NCI-H2107 treated with DMSO at 0.1 percent for 48 hours (cell line): Measurements from ENCODE around the gene KRTAP1-5.
"Not testable (repeated sequence)": the region's sequence is repeated elsewhere in the genome, so short reads cannot be mapped to it uniquely, and the experiment has no call there.

Experiments
- DNase-seq: peaks from one replicate; lab custom pipeline; 2025; ENCODE audit not compliant: unreplicated experiment; lab: John Stamatoyannopoulos, UW

Gene KRTAP1-5

GRCh38 chr17:41026715-41027471 lies at the start of gene KRTAP1-5:
Gene KRTAP1-5, minus strand, starts transcription at chr17:41027208. Its CDS starts 53 bp downstream, at chr17:41027155.
- no peak for DNase-seq

GRCh38 chr17:41076788-41077187 lies 49.8 kb upstream of the KRTAP1-5 start:
- no peak for DNase-seq

GRCh38 chr17:41073676-41074075 lies 46.7 kb upstream of the KRTAP1-5 start:
- no peak for DNase-seq

GRCh38 chr17:41071606-41072360 lies 44.8 kb upstream of the KRTAP1-5 start:
- no peak for DNase-seq

- DNase-seq = no peak
Measured at GRCh38 chr17:41069031-41069430, 42.0 kb upstream of the KRTAP1-5 start.

GRCh38 chr17:41067281-41067680 lies 40.3 kb upstream of the KRTAP1-5 start:
- no peak for DNase-seq

- DNase-seq = no peak
Measured at GRCh38 chr17:41065829-41066624, 39.0 kb upstream of the KRTAP1-5 start, which contains the start of gene KRTAP2-4. Gene KRTAP2-4, minus strand, starts transcription at chr17:41065879. Its CDS starts 34 bp downstream, at chr17:41065845.

GRCh38 chr17:41065016-41065689 lies 38.1 kb upstream of the KRTAP1-5 start:
- DNase-seq = not testable (repeated sequence)

GRCh38 chr17:41064301-41064700 lies 37.3 kb upstream of the KRTAP1-5 start:
- DNase-seq = no peak

- no peak for DNase-seq
Measured at GRCh38 chr17:41063449-41063848, 36.4 kb upstream of the KRTAP1-5 start.

GRCh38 chr17:41061964-41062363 lies 35.0 kb upstream of the KRTAP1-5 start:
- DNase-seq = no peak

GRCh38 chr17:41060052-41060604 lies 33.1 kb upstream of the KRTAP1-5 start, which contains the start of gene KRTAP2-3:
Gene KRTAP2-3, minus strand, starts transcription at chr17:41060114. Its CDS starts 64 bp downstream, at chr17:41060050.
- no peak for DNase-seq

GRCh38 chr17:41059276-41060051 lies 32.5 kb upstream of the KRTAP1-5 start:
- DNase-seq = not testable (repeated sequence)

GRCh38 chr17:41058741-41059140 lies 31.7 kb upstream of the KRTAP1-5 start:
- no peak for DNase-seq

- DNase-seq = no peak
Measured at GRCh38 chr17:41057547-41057946, 30.5 kb upstream of the KRTAP1-5 start.

GRCh38 chr17:41055130-41055529 lies 28.1 kb upstream of the KRTAP1-5 start, which contains the start of gene KRTAP2-2:
Gene KRTAP2-2, minus strand, starts transcription at chr17:41055230. Its CDS starts 19 bp downstream, at chr17:41055211.
- not testable (repeated sequence) for DNase-seq

GRCh38 chr17:41054556-41054955 lies 27.5 kb upstream of the KRTAP1-5 start:
- not testable (repeated sequence) for DNase-seq

- DNase-seq = no peak
Measured at GRCh38 chr17:41054025-41054424, 27.0 kb upstream of the KRTAP1-5 start.

- DNase-seq = no peak
Measured at GRCh38 chr17:41052566-41052965, 25.6 kb upstream of the KRTAP1-5 start.
